HepG2 (cell line): Measurements from ENCODE around the gene NTRK2. TPM values are rescaled to one million over a fixed set of nuclear protein-coding genes. Genes with fewer than 3 reads are reported as not detected.

Experiments used
- ATAC-seq: fragments of 200-7000 bp; cut with Tn5 transposase; 3 replicates; pipeline ENCODE4 v1.9.1; 2020; ENCODE audit warnings: mild to moderate bottlenecking, moderate library complexity
- BruUV-seq: library from RNA; stranded (reverse); fragments of 400-500 nt; replicated peaks from 2 replicates; lab custom pipeline; 2021; lab: Mats Ljungman, UMichigan
- CTCF ChIA-PET: fragments of 300-600 bp; formaldehyde crosslinking; extraction: SDS; loops from one replicate; lab custom pipeline; 2021; ENCODE audit warnings: low total read pairs, inconsistent platforms, low intra/inter-chr PET ratio; lab: Yijun Ruan, JAX
- POLR2A ChIA-PET: fragments of 350-600 bp; sonication (Branson Sonifier 250); formaldehyde crosslinking; loops from one replicate; lab custom pipeline; 2020; ENCODE audit warnings: antibody characterized with exemption, inconsistent platforms; lab: Yijun Ruan, JAX
- DNase-seq: peaks from one replicate; pipeline ENCODE4 v3.0.0-alpha.2; 2015; ENCODE audit warnings: low spot score
- FAIRE-seq: peaks from 3 replicates; lab custom pipeline; 2011; peaks lifted over from hg19 to GRCh38; lab: Jason Lieb, UNC
- H2AFZ ChIP-seq: one replicate; pipeline ENCODE4 v1.6.1; 2011; ENCODE audit warnings: low read length, inconsistent platforms
- H3K27ac ChIP-seq: fragments of 300-600 bp; 3 replicates; pipeline ENCODE4 v1.8.0; 2011; ENCODE audit warnings: mixed run types, mild to moderate bottlenecking, mixed read lengths, low read length, inconsistent platforms; ENCODE audit not compliant: insufficient read depth; ENCODE audit errors: extremely low read length
- H3K27me3 ChIP-seq, 2 experiments: fragments of 200-600 bp in 1 of 2; 2 replicates in 1 of 2; 3 replicates in 1 of 2; pipeline versions ENCODE4 v1.6.0 to v1.8.0; 2011; ENCODE audit warnings: low read length in 2 of 2, mild to moderate bottlenecking in 2 of 2, moderate library complexity in 2 of 2, inconsistent platforms in 1 of 2; ENCODE audit not compliant: insufficient read depth in 2 of 2, control insufficient read depth in 1 of 2
- H3K36me3 ChIP-seq, 2 experiments: fragments of 200-600 bp in 1 of 2; replicated peaks in 1 of 2; 2 replicates in 1 of 2; 3 replicates in 1 of 2; pipeline versions ENCODE4 v1.5.1 to v1.8.0; 2011; ENCODE audit warnings: low read length in 2 of 2, inconsistent platforms in 1 of 2; ENCODE audit not compliant: insufficient read depth in 2 of 2, control insufficient read depth in 1 of 2
- H3K4me1 ChIP-seq: 2 replicates; pipeline ENCODE4 v1.5.1; 2012; ENCODE audit warnings: low read length, inconsistent platforms; ENCODE audit not compliant: insufficient read depth
- H3K4me2 ChIP-seq: 2 replicates; pipeline ENCODE4 v1.6.0; 2011; ENCODE audit warnings: low read depth, low read length, inconsistent platforms
- H3K4me3 ChIP-seq, 3 experiments: fragments of 200-600 bp in 1 of 3; sonication (generic), shearing (Covaris generic) in 1 of 3; replicated peaks in 1 of 3; 2 replicates each; pipeline ENCODE4 v1.5.1; 2011 to 2016; ENCODE audit warnings: low read length in 3 of 3, inconsistent platforms in 2 of 3, low read depth in 2 of 3, mild to moderate bottlenecking in 2 of 3, control low read depth in 1 of 3, mixed read lengths in 1 of 3; ENCODE audit not compliant: insufficient read depth in 1 of 3
- H3K79me2 ChIP-seq: one replicate; pipeline ENCODE4 v1.6.1; 2011; ENCODE audit warnings: low read length, inconsistent platforms; ENCODE audit not compliant: insufficient read depth
- H3K9ac ChIP-seq: 2 replicates; pipeline ENCODE4 v1.6.0; 2011; ENCODE audit warnings: mild to moderate bottlenecking, low read depth, low read length, inconsistent platforms; ENCODE audit not compliant: insufficient read depth
- H3K9me3 ChIP-seq: 2 replicates; pipeline ENCODE4 v1.5.1; 2012; ENCODE audit warnings: mild to moderate bottlenecking, low read length
- H4K20me1 ChIP-seq: 2 replicates; pipeline ENCODE4 v1.6.0; 2011; ENCODE audit warnings: inconsistent platforms, mild to moderate bottlenecking, low read length, moderate library complexity; ENCODE audit not compliant: insufficient read depth
- NR2F2 ChIP-seq: IDR thresholded peaks from 2 replicates; pipeline ENCODE4 v1.6.1; 2012; ENCODE audit warnings: low read depth, inconsistent platforms, borderline replicate concordance
- SRSF4 ChIP-seq: fragments of 200-400 bp; formaldehyde crosslinking; IDR thresholded peaks from one replicate; pipeline ENCODE4 v1.6.1; 2018; ENCODE audit warnings: mild to moderate bottlenecking, low read depth, low read length, moderate library complexity; ENCODE audit not compliant: poor library complexity, severe bottlenecking
- ZNF205 ChIP-seq: IDR thresholded peaks from 2 replicates; pipeline ENCODE4 v1.6.1; 2018; ENCODE audit warnings: missing biosample characterization, missing genetic modification reagents
- ZNF343 ChIP-seq: sonication (generic); formaldehyde crosslinking; IDR thresholded peaks from 2 replicates; pipeline ENCODE4 v1.4.0; 2020; ENCODE audit warnings: mild to moderate bottlenecking, missing genetic modification reagents
- ZNF383 ChIP-seq: sonication (generic); formaldehyde crosslinking; IDR thresholded peaks from 2 replicates; pipeline ENCODE4 v1.4.0; 2020; ENCODE audit warnings: missing genetic modification reagents, mild to moderate bottlenecking, borderline replicate concordance
- ZNF567 ChIP-seq: sonication (generic); formaldehyde crosslinking; IDR thresholded peaks from 2 replicates; pipeline ENCODE4 v1.8.1; 2023; ENCODE audit warnings: mild to moderate bottlenecking, missing genetic modification reagents, borderline replicate concordance
- WGBS: methylation state at CpG from one replicate; pipeline ENCODE4 v1.1.6; 2017; ENCODE audit warnings: low lambda C conversion rate; 5-methylcytosine and 5-hydroxymethylcytosine counted together
- in situ Hi-C: cut with HindIII; loops from 2 replicates; pipeline ENCODE4 v1.10.0; 2017; ENCODE audit warnings: low pct_unique_long_range_greater_than_20kb; ENCODE audit not compliant: extremely low pct_ligation_motif_present
- intact Hi-C: fragments of 100-400 bp; cut with micrococcal nuclease; formaldehyde crosslinking; loops from one replicate; pipeline ENCODE4 v1.10.0; 2022; ENCODE audit not compliant: unreplicated experiment
- polyA plus RNA-seq, 8 experiments: library from polyadenylated mRNA; depleted of rRNA in 3 of 8; stranded (reverse) in 7 of 8; unstranded in 1 of 8; fragments of >200 nt; fragmentation: Illumina TruSeq in 4 of 8; extraction: Trizol in 4 of 8; gene quantifications; 2 replicates each; pipeline versions ENCODE4 v1.2.1 to v1.2.3, GENCODE V29; 2011 to 2016; ENCODE audit warnings: low read depth in 4 of 8, missing spikeins in 1 of 8, mixed read lengths in 1 of 8; ENCODE audit not compliant: insufficient read depth in 1 of 8
- total RNA-seq, 5 experiments: library from RNA; depleted of rRNA; stranded (reverse); fragments of >200 nt; fragmentation: Illumina TruSeq; extraction: Trizol; gene quantifications; 2 replicates each; pipeline ENCODE4 v1.2.3, GENCODE V29; 2016; ENCODE audit warnings: low read depth in 1 of 5
- TF ChIP-seq, protein P1 (sequence below): sonication (generic); formaldehyde crosslinking; IDR thresholded peaks from 2 replicates; pipeline ENCODE4 v1.8.1; 2023; ENCODE audit warnings: missing genetic modification reagents, inconsistent platforms, borderline replicate concordance

The NTRK2 gene
- total and polyA plus RNA-seq, 2 of the 13 experiments (the other 11 are each of a cell fraction or from before 2014, with no cell fraction given): not detected

GRCh38 chr9:85024374-85024773 lies 354.8 kb downstream of the NTRK2 start:
- Histone ChIP-seq H3K4me1 (no peaks in the 10 kb centered on the region), H3K27me3 (no peaks in the 10 kb centered on the region), H3K79me2 (no peaks in the 10 kb centered on the region), H3K36me3 (no peaks in the 10 kb centered on the region), H3K9me3 (no peaks in the 10 kb centered on the region), H3K4me3 (no peak overlapping the region), H3K27ac (no peak overlapping the region), H4K20me1 (no peaks in the 10 kb centered on the region), H3K4me2 (no peak overlapping the region), H3K9ac (no peak overlapping the region), H2AFZ (no peak overlapping the region)
- whole genome bisulfite sequencing: 14% methylated on average over 3 of the region's 3 CpGs
- no peak for TF ChIP-seq SRSF4
- no peak for FAIRE-seq
- intact Hi-C loops: no loop called here
- no peak for ATAC-seq
- CTCF ChIA-PET: no interaction called here
- POLR2A ChIA-PET: no interaction called here
- in situ Hi-C loops: no loop called here
- no TSS peak for BruUV-seq
- no peak for DNase-seq

DNA sequence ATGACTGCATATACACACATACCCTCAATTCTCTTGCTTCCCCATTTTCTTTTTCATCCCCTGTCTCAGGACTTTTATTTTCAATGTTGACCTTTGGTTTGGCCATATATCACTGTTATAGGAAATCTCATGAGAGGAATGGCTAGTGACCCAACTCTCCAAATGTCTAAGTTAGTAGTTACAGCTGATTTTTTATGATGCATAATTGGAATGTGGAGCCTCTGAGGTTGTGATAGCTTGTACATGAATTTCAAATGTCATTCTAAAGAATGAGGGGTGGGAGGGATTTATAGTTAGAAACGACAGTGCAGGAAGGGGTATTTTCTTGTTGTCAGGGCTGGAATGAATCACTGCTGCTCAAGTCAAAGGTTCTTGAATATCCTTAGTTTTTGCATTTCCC lies 356.1 kb downstream of the NTRK2 start:
- Histone ChIP-seq H2AFZ (no peak overlapping the region), H4K20me1 (no peaks in the 10 kb centered on the region), H3K9ac (no peak overlapping the region), H3K4me2 (no peak overlapping the region), H3K27me3 (no peaks in the 10 kb centered on the region), H3K9me3 (no peaks in the 10 kb centered on the region), H3K36me3 (no peaks in the 10 kb centered on the region), H3K79me2 (no peaks in the 10 kb centered on the region), H3K4me3 (no peak overlapping the region), H3K4me1 (no peaks in the 10 kb centered on the region), H3K27ac (no peak overlapping the region)
- TF ChIP-seq, protein P1, sequence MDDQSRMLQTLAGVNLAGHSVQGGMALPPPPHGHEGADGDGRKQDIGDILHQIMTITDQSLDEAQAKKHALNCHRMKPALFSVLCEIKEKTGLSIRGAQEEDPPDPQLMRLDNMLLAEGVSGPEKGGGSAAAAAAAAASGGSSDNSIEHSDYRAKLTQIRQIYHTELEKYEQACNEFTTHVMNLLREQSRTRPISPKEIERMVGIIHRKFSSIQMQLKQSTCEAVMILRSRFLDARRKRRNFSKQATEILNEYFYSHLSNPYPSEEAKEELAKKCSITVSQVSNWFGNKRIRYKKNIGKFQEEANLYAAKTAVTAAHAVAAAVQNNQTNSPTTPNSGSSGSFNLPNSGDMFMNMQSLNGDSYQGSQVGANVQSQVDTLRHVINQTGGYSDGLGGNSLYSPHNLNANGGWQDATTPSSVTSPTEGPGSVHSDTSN (CRISPR knock-in tag): no peak
- TF ChIP-seq NR2F2: no peak
- no peak for TF ChIP-seq ZNF205 (CRISPR knock-in tag)
- no peak for TF ChIP-seq ZNF343 (CRISPR knock-in tag)
- TF ChIP-seq ZNF383 (CRISPR knock-in tag): no peak
- no peak for TF ChIP-seq ZNF567
- in situ Hi-C loops: no loop called here
- no peak for FAIRE-seq
- POLR2A ChIA-PET: no interaction called here
- no peak for DNase-seq
- BruUV-seq: no TSS peak
- CTCF ChIA-PET: no interaction called here
- WGBS: 0% methylated on average over 1 of the region's 1 CpG
- intact Hi-C loops: no loop called here
- ATAC-seq: no peak
